Kidney (tissue), 14 donors: Measurements from ENCODE around the gene FKBP4. TPM values are rescaled to one million over a fixed set of nuclear protein-coding genes. Genes with fewer than 3 reads are reported as not detected.

ENCODE experiments used
- DNase-seq, 5 donors: peaks; one replicate each; pipeline ENCODE4 v3.0.0-alpha.2; 2013 to 2020
- FAIRE-seq: peaks from 2 replicates; lab custom pipeline; 2012; peaks lifted over from hg19 to GRCh38; lab: Jason Lieb, UNC
- H3K27ac ChIP-seq, 2 donors: one replicate each; pipeline ENCODE4 v1.7.0; 2013; ENCODE audit warnings: low read depth in 2 of 2, low read length in 2 of 2, inconsistent platforms in 1 of 2
- H3K27me3 ChIP-seq: one replicate; pipeline ENCODE4 v1.7.1; 2013; ENCODE audit warnings: low read length, inconsistent platforms; ENCODE audit not compliant: control insufficient read depth, insufficient read depth
- H3K36me3 ChIP-seq, 3 donors: one replicate each; pipeline versions ENCODE4 v1.7.0 to v1.7.1; 2013; ENCODE audit warnings: low read length in 3 of 3, control low read depth in 1 of 3, inconsistent platforms in 1 of 3; ENCODE audit not compliant: insufficient read depth in 3 of 3, control insufficient read depth in 2 of 3
- H3K4me1 ChIP-seq, 3 donors: one replicate each; pipeline versions ENCODE4 v1.7.0 to v1.7.1; 2013; ENCODE audit warnings: low read length in 3 of 3, inconsistent platforms in 1 of 3, low read depth in 1 of 3; ENCODE audit not compliant: control insufficient read depth in 2 of 3, insufficient read depth in 2 of 3
- H3K4me3 ChIP-seq, 3 donors: one replicate each; pipeline versions ENCODE4 v1.7.0 to v1.8.1; 2013; ENCODE audit warnings: low read length in 3 of 3, control low read depth in 1 of 3, inconsistent platforms in 1 of 3
- H3K9ac ChIP-seq, 3 donors: one replicate each; pipeline versions ENCODE4 v1.7.0 to v1.7.1; 2013; ENCODE audit warnings: low read length in 3 of 3, control low read depth in 1 of 3, inconsistent platforms in 1 of 3
- H3K9me3 ChIP-seq, 3 donors: one replicate each; pipeline versions ENCODE4 v1.7.0 to v1.7.1; 2013; ENCODE audit warnings: low read length in 3 of 3, control low read depth in 1 of 3, inconsistent platforms in 1 of 3; ENCODE audit not compliant: control insufficient read depth in 2 of 3, insufficient read depth in 1 of 3
- intact Hi-C: fragments of 100-400 bp; cut with DNase I; formaldehyde crosslinking; loops from one replicate; pipeline ENCODE4 v1.11.1; 2022
- polyA plus RNA-seq: library from polyadenylated mRNA; stranded (reverse); fragments of 350-450 nt; fragmentation: Illumina TruSeq; extraction: RNeasy Lipid Tissue Mini Kit (QIAGEN cat#74804); gene quantifications from one replicate; pipeline ENCODE4 v1.2.3, GENCODE V29; 2014; ENCODE audit warnings: low read depth, low replicate concordance; ENCODE audit not compliant: insufficient read depth
- total RNA-seq: library from RNA; stranded (reverse); fragmentation: NEBNext Ultra II Directional; extraction: Animal tissue kit (Norgen Biotek cat#: 25700); gene quantifications from one replicate; pipeline ENCODE4 v1.2.1, GENCODE V29; 2021
- TF ChIP-seq, protein P1 (sequence below): IDR thresholded peaks from 3 replicates; pipeline ENCODE4 v1.5.1; 2012; ENCODE audit warnings: mild to moderate bottlenecking, moderate library complexity, borderline replicate concordance; ENCODE audit not compliant: insufficient read depth; ENCODE audit errors: extremely low read depth
- donor health status: control.
- donor health status: control.
- donor health status: control.
- donor health status: control.
- donor health status: control.
- donor health status: DM: yes; HTN: yes; CAD: no.
- donor health status: Normal renal cell carcinoma (clear cell type).

FKBP4 gene
- total and polyA plus RNA-seq, 2 donors from 2014 or later, result 70.2 to 114 TPM

DNA sequence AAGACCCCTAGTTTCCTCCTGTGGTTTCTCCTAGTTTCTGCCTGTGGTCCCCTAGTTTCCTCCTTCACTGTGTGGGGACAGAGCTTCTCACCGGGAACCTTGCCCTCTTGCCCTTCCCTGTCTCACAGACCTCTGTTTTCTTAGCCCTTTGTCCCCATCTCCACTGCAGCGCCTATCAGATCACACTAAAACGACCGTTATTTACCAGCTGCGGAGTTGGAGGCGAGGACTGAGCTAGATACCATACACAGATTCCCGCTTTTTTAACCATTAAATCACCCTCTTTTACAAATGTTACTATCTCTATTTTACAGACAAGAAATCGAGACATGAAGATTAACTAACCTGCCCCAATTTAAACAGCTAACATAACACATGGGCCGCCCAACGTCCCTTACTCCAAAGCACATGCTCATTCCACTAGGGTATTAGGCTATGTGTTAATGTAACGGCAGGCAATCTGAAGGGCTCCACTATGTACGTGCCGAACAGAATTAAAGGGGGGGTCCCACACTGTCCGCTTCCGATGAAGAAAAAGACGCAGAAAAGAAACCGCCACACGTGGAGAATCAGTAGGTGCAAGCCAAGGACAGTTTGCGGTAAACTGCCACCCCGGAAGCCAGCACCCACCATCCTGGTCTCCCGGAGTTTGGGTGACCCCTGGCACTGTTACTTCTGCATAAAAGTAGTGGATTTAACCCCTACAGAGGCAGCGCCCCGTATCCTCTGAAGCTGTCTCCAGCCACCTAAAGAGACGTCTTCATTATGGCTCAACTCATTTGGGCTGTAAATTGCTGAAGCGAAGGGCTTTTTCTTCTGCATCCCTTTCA lies 1.9 kb upstream of the FKBP4 start:
- no peak overlapping the region for H3K9ac ChIP-seq
- no peak for FAIRE-seq
- TF ChIP-seq, protein P1, sequence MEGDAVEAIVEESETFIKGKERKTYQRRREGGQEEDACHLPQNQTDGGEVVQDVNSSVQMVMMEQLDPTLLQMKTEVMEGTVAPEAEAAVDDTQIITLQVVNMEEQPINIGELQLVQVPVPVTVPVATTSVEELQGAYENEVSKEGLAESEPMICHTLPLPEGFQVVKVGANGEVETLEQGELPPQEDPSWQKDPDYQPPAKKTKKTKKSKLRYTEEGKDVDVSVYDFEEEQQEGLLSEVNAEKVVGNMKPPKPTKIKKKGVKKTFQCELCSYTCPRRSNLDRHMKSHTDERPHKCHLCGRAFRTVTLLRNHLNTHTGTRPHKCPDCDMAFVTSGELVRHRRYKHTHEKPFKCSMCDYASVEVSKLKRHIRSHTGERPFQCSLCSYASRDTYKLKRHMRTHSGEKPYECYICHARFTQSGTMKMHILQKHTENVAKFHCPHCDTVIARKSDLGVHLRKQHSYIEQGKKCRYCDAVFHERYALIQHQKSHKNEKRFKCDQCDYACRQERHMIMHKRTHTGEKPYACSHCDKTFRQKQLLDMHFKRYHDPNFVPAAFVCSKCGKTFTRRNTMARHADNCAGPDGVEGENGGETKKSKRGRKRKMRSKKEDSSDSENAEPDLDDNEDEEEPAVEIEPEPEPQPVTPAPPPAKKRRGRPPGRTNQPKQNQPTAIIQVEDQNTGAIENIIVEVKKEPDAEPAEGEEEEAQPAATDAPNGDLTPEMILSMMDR, result no peak
- peaks cover 4 to 13% (median 5%) of the 10 kb centered on the region in 3 donors for H3K36me3 ChIP-seq
- intact Hi-C loops, result no loop called here
- peak in 1 of 5 donors; percentile 35 for DNase-seq
- H3K4me1 ChIP-seq, result peaks cover 5 to 13% (median 12%) of the 10 kb centered on the region in 3 donors
- H3K27ac ChIP-seq, result no peak overlapping the region
- no peaks in the 10 kb centered on the region for H3K9me3 ChIP-seq
- no peak overlapping the region for H3K4me3 ChIP-seq
- no peaks in the 10 kb centered on the region for H3K27me3 ChIP-seq

DNA sequence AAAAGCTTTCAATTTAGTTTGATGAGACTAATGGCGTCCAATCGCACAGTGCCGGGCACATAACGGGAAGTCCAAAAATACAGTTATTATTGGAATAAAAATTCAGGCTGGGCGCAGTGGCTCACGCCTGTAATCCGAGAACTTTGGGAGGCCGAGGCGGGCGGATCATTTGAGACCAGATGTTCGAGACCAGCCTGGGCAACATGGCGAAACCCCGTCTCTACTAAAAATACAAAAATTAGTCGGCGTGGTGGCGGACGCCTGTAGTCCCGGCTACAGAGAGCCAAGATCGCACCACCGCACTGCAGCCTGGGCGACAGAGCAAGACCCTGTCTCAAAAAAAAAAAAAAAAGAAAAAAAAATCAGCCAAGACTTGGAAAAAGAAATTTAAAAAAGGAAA lies 1.2 kb upstream of the FKBP4 start:
- H3K4me1 ChIP-seq, result peaks cover 5 to 17% (median 15%) of the 10 kb centered on the region in 3 donors

DNA sequence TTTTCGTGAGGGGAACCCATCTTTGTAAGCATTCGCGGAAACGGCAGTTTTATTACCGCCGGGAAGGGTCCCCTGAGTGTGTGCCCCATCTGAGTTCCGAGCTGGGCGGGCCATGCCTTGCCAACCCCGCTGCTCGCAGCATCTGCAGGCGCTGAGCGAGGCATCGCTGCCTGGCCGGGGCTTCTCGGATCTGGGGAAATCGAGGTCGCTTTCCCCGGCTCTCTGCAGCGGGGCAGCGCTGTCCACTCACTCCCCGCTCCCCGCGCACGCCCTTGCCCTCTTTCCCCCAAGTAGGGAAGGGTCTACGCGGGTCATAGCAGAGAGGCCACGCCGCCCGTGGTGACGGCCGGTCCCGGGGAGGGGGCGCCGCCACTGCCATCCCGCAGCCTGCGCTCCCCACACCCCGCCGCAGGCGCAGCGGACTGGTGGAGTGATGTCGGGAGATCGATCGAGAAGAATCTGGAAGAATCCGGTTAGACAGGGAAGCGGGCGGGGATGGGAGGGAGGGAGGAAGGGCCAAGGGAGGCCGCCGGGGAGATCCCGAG lies 507 bp upstream of the FKBP4 start:
- Histone ChIP-seq H3K4me3 (peak overlapping the region; percentile 30 to 68 (median 40)), H3K27ac (peak overlapping the region; percentile 80 to 87), H3K36me3 (peaks cover 15 to 27% (median 17%) of the 10 kb centered on the region in 3 donors), H3K9ac (peak overlapping the region in 2 of 3 donors; percentile 70 to 74), H3K4me1 (peaks cover 5 to 17% (median 15%) of the 10 kb centered on the region in 3 donors), H3K27me3 (no peaks in the 10 kb centered on the region), H3K9me3 (no peaks in the 10 kb centered on the region)
- TF ChIP-seq, protein P1, result no peak
- intact Hi-C loops, result no loop called here
- FAIRE-seq (no peak), DNase-seq (no peak)

More for the DNA sequence above, 1.2 kb upstream of the FKBP4 start:
- no peak overlapping the region for H3K4me3 ChIP-seq
- H3K36me3 ChIP-seq, result peaks cover 9 to 20% (median 10%) of the 10 kb centered on the region in 3 donors
- no peak overlapping the region for H3K27ac ChIP-seq
- FAIRE-seq, result no peak
- H3K9me3 ChIP-seq, result no peaks in the 10 kb centered on the region
- no peak overlapping the region for H3K9ac ChIP-seq
- H3K27me3 ChIP-seq, result no peaks in the 10 kb centered on the region
- intact Hi-C loops, result no loop called here
- peak in 1 of 5 donors; percentile 43 for DNase-seq
- TF ChIP-seq, protein P1, result no peak
